Bladder microvascular endothelial cell (primary cell): ENCODE data around the gene CLDN10. TPM values are rescaled to one million over a fixed set of nuclear protein-coding genes. Genes with fewer than 3 reads are reported as not detected.

Experiments used
- total RNA-seq: library from RNA; depleted of rRNA; stranded (reverse); fragments of >200 nt; gene quantifications from 2 replicates; pipeline ENCODE4 v1.2.3, GENCODE V29; 2014

Gene CLDN10, protein sequence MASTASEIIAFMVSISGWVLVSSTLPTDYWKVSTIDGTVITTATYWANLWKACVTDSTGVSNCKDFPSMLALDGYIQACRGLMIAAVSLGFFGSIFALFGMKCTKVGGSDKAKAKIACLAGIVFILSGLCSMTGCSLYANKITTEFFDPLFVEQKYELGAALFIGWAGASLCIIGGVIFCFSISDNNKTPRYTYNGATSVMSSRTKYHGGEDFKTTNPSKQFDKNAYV
- total RNA-seq: under 0.01 TPM in 1 of 2 replicates, not detected in the other

DNA sequence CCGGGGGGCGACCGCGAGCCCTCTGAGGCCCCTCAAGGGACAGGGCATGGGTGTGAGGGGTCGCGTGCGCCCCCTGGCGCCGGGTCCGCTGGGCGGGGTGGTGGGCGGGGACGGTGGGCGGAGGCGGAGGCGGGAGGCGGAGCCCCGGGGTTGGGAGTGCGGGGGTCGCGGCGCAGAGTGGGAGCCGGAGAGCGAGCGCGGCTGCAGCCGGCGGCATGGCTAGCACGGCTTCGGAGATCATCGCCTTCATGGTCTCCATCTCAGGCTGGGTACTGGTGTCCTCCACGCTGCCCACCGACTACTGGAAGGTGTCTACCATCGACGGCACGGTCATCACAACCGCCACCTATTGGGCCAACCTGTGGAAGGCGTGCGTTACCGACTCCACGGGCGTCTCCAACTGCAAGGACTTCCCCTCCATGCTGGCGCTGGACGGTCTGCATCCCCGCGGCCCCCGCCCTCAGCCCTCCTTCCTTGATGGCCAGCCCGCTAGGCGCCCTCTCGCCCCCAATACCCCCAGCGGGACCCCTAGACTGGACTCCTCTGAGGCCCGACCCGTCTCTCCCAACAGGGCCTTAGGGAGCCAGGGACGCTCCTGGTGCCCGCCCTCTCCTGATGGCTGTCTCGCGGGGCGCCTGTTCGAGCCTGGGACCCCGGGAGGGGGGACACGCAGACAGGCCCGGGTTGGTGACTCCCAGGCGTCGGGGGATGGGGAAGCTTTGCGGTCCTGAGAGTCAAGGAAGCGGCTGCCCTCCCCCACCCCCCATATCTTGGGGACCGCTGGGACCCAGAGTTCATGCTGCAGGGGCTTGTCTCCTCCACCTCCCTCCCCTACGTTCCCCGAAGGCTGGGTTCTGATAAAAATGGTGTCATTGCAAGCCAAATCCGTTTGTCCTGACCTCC lies at the start of gene CLDN10:
CLDN10 (plus strand) TSS at position 182 of the 903 bp plus-strand sequence; CDS start at position 216, 34 bp downstream.

Other genes starting within 250 kb of the CLDN10 start
- gene DZIP1, start 92.0 kb downstream of the CLDN10 start, total RNA-seq: 0.97 and 2.9 TPM in 2 replicates
- gene DNAJC3, start 124.4 kb downstream of the CLDN10 start, total RNA-seq: 40.2 and 58.7 TPM in 2 replicates